K562 (cell line): ENCODE data around the gene JUND. TPM values are rescaled to one million over a fixed set of nuclear protein-coding genes. Genes with fewer than 3 reads are reported as not detected.

Experiments used
- CBX2 ChIP-seq: fragments of 200-600 bp; sonication (generic); IDR thresholded peaks from one replicate; pipeline ENCODE4 v1.6.1; 2012; ENCODE audit warnings: mild to moderate bottlenecking, low read length, inconsistent platforms; ENCODE audit not compliant: insufficient read depth, poor library complexity, severe bottlenecking
- CHD1 ChIP-seq: fragments of 200-600 bp; sonication (generic); IDR thresholded peaks from one replicate; pipeline ENCODE4 v1.6.1; 2012; ENCODE audit warnings: mild to moderate bottlenecking, moderate library complexity, low read length, inconsistent platforms
- CHD4 ChIP-seq: fragments of 200-600 bp; sonication (generic); IDR thresholded peaks from 3 replicates; pipeline ENCODE4 v1.6.1; 2012; ENCODE audit warnings: low read depth, mild to moderate bottlenecking, mixed read lengths, low read length, inconsistent platforms; ENCODE audit not compliant: insufficient read depth, insufficient replicate concordance, poor library complexity, severe bottlenecking
- HOXB6 ChIP-seq: fragments of 250-450 bp; sonication (Bioruptor Pico); IDR thresholded peaks from 2 replicates; pipeline ENCODE4 v1.5.1; 2022; ENCODE audit warnings: mild to moderate bottlenecking, borderline replicate concordance
- MEF2A ChIP-seq: IDR thresholded peaks from 2 replicates; pipeline ENCODE4 v1.6.1; 2011; ENCODE audit warnings: low read depth, mild to moderate bottlenecking, low read length, moderate library complexity; ENCODE audit not compliant: control insufficient read depth
- NCOA4 ChIP-seq: fragments of 450-650 bp; IDR thresholded peaks from 2 replicates; pipeline ENCODE4 v1.6.1; 2018; ENCODE audit warnings: mild to moderate bottlenecking; ENCODE audit not compliant: partially characterized antibody
- RBM22 ChIP-seq: fragments of 200-400 bp; formaldehyde crosslinking; IDR thresholded peaks from 2 replicates; pipeline ENCODE4 v1.6.1; 2018; ENCODE audit warnings: low read length, low read depth; ENCODE audit not compliant: poor library complexity, severe bottlenecking
- SETDB1 ChIP-seq: IDR thresholded peaks from one replicate; pipeline ENCODE4 v1.6.1; 2012; ENCODE audit warnings: low read length, control low read depth, inconsistent platforms
- SIN3A ChIP-seq, 2 experiments: fragments of 150-350 bp in 1 of 2; IDR thresholded peaks; 2 replicates each; pipeline ENCODE4 v1.6.1; 2011 to 2016; ENCODE audit warnings: borderline replicate concordance in 2 of 2, low read depth in 2 of 2, low read length in 2 of 2, mild to moderate bottlenecking in 2 of 2, moderate library complexity in 2 of 2; ENCODE audit not compliant: control insufficient read depth in 1 of 2
- SMAD3 ChIP-seq: fragments of 450-650 bp; formaldehyde crosslinking; conservative IDR thresholded peaks from 2 replicates; pipeline ENCODE4 v1.4.0; 2020; ENCODE audit warnings: mild to moderate bottlenecking
- TAF15 ChIP-seq: fragments of 200-400 bp; formaldehyde crosslinking; IDR thresholded peaks from 2 replicates; pipeline ENCODE4 v1.6.1; 2017; ENCODE audit warnings: mild to moderate bottlenecking, low read depth, low read length, moderate library complexity
- TBL1XR1 ChIP-seq, 2 experiments: IDR thresholded peaks; 2 replicates each; pipeline ENCODE4 v1.6.1; 2012; ENCODE audit warnings: improper control_type of control experiment in 2 of 2, low read length in 2 of 2, mild to moderate bottlenecking in 1 of 2
- WHSC1 ChIP-seq: IDR thresholded peaks from one replicate; pipeline ENCODE4 v1.6.1; 2012; ENCODE audit warnings: low read length, control low read depth, inconsistent platforms
- ZEB2 ChIP-seq: fragments of 450-650 bp; IDR thresholded peaks from 2 replicates; pipeline ENCODE4 v1.6.1; 2016
- ZFP30 ChIP-seq: fragments of 250-450 bp; sonication (Bioruptor Pico); IDR thresholded peaks from 2 replicates; pipeline ENCODE4 v1.8.0; 2022; ENCODE audit warnings: moderate library complexity, mild to moderate bottlenecking, inconsistent platforms, borderline replicate concordance
- polyA plus RNA-seq, 8 experiments: library from polyadenylated mRNA; depleted of rRNA in 4 of 8; stranded (reverse) in 5 of 8; unstranded in 3 of 8; fragments of >200 nt; fragmentation: Nextera tagmentation in 2 of 8; fragmentation: Illumina TruSeq in 1 of 8; extraction: Ambion mirVana in 2 of 8; extraction: Trizol in 1 of 8; gene quantifications; 2 replicates each; pipeline versions ENCODE4 v1.2.1 to v1.2.3, GENCODE V29; 2011 to 2014; ENCODE audit warnings: inconsistent platforms in 1 of 8, missing spikeins in 1 of 8
- total RNA-seq, 7 experiments: library from RNA; depleted of rRNA in 6 of 7; stranded (reverse); fragments of >200 nt in 6 of 7; fragmentation: Illumina TruSeq in 2 of 7; extraction: Trizol in 2 of 7; gene quantifications; 2 replicates each; pipeline versions ENCODE4 v1.2.1 to v1.2.3, GENCODE V29; 2011 to 2021; ENCODE audit warnings: low replicate concordance in 1 of 7
- TF ChIP-seq, protein P1 (sequence below): sonication (generic); formaldehyde crosslinking; IDR thresholded peaks from 2 replicates; pipeline ENCODE4 v1.4.0; 2020; ENCODE audit warnings: mild to moderate bottlenecking, missing genetic modification reagents
- TF ChIP-seq, protein P2 (sequence below): fragments of 250-450 bp; sonication (Bioruptor Pico); IDR thresholded peaks from 2 replicates; pipeline ENCODE4 v1.4.0; 2020

The JUND gene
- total and polyA plus RNA-seq, 9 of the 15 experiments (the other 6 are each of a cell fraction or from before 2014, with no cell fraction given): 6.4 to 286 (median 42.3) TPM

DNA sequence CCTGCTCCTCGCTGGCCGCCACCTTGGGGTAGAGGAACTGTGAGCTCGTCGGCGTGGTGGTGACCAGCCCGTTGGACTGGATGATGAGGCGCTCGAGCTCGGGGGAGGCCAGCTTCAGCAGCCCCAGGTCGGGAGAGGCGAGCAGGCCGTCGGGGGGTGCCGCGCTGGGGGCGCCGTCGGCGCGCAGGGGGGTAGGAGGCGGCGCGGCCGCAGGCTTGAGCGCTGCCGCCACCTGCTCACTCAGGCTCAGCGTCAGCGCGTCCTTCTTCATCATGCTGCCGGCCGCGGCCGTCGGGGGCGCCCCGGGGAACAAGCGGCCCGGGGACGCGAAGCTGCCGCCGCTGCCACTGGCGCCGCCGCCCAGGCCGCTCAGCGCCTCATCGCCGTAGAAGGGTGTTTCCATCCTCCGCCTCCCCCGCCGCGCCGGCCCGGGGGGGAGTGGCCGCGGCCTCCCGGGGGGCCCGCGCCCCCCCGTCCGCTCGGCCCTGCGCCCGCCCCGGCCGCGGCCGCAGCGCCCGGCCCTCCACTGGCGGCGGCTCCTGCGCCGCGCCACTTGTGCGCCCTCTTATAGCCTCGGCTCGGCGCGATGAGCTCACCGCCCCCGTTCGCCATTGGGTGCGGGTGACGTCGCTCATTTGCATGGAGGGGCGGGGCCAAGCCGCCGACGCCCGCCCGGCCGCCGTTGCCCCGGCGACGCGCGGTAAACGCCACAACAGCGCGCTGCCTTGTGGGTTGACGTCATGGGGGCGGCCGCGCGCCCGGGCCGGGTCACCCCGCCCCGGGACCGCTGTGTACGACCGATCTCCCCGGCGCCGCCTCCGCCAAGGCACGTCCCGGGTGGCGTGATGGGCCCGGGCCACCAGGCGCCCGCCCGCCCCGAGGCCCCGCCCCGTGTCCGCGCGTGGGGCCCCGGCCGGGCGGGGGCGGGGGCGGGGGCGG lies at the start of gene JUND (continued):
- TF ChIP-seq, protein P1, sequence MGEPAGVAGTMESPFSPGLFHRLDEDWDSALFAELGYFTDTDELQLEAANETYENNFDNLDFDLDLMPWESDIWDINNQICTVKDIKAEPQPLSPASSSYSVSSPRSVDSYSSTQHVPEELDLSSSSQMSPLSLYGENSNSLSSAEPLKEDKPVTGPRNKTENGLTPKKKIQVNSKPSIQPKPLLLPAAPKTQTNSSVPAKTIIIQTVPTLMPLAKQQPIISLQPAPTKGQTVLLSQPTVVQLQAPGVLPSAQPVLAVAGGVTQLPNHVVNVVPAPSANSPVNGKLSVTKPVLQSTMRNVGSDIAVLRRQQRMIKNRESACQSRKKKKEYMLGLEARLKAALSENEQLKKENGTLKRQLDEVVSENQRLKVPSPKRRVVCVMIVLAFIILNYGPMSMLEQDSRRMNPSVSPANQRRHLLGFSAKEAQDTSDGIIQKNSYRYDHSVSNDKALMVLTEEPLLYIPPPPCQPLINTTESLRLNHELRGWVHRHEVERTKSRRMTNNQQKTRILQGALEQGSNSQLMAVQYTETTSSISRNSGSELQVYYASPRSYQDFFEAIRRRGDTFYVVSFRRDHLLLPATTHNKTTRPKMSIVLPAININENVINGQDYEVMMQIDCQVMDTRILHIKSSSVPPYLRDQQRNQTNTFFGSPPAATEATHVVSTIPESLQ (CRISPR knock-in tag): no peak
- TF ChIP-seq CHD4: no peak
- peak; percentile 33 for TF ChIP-seq CHD1
- no peak for TF ChIP-seq WHSC1
- no peak for TF ChIP-seq ZFP30 (CRISPR knock-in tag)
- peak in 1 of 2 experiments; percentile 83; a peak in 2 of 4 replicates for TF ChIP-seq SIN3A (IDR thresholded peaks at IDR 0.05; ENCODE audit: borderline replicate concordance in 2 of 2, control insufficient read depth in 1 of 2, low read depth in 2 of 2, low read length in 2 of 2)
- TF ChIP-seq SMAD3: no peak
- TF ChIP-seq, protein P2, sequence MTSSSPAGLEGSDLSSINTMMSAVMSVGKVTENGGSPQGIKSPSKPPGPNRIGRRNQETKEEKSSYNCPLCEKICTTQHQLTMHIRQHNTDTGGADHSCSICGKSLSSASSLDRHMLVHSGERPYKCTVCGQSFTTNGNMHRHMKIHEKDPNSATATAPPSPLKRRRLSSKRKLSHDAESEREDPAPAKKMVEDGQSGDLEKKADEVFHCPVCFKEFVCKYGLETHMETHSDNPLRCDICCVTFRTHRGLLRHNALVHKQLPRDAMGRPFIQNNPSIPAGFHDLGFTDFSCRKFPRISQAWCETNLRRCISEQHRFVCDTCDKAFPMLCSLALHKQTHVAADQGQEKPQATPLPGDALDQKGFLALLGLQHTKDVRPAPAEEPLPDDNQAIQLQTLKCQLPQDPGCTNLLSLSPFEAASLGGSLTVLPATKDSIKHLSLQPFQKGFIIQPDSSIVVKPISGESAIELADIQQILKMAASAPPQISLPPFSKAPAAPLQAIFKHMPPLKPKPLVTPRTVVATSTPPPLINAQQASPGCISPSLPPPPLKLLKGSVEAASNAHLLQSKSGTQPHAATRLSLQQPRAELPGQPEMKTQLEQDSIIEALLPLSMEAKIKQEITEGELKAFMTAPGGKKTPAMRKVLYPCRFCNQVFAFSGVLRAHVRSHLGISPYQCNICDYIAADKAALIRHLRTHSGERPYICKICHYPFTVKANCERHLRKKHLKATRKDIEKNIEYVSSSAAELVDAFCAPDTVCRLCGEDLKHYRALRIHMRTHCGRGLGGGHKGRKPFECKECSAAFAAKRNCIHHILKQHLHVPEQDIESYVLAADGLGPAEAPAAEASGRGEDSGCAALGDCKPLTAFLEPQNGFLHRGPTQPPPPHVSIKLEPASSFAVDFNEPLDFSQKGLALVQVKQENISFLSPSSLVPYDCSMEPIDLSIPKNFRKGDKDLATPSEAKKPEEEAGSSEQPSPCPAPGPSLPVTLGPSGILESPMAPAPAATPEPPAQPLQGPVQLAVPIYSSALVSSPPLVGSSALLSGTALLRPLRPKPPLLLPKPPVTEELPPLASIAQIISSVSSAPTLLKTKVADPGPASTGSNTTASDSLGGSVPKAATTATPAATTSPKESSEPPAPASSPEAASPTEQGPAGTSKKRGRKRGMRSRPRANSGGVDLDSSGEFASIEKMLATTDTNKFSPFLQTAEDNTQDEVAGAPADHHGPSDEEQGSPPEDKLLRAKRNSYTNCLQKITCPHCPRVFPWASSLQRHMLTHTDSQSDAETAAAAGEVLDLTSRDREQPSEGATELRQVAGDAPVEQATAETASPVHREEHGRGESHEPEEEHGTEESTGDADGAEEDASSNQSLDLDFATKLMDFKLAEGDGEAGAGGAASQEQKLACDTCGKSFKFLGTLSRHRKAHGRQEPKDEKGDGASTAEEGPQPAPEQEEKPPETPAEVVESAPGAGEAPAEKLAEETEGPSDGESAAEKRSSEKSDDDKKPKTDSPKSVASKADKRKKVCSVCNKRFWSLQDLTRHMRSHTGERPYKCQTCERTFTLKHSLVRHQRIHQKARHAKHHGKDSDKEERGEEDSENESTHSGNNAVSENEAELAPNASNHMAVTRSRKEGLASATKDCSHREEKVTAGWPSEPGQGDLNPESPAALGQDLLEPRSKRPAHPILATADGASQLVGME (CRISPR knock-in tag): no peak
- no peak for TF ChIP-seq HOXB6 (CRISPR knock-in tag)
- TF ChIP-seq SETDB1: no peak
- no peak for TF ChIP-seq TAF15
- peak; percentile 81 for TF ChIP-seq RBM22
- no peak for TF ChIP-seq NCOA4
- no peak; a peak in 1 of 4 replicates for TF ChIP-seq TBL1XR1 (IDR thresholded peaks at IDR 0.05; ENCODE audit: low read length in 2 of 2)
- TF ChIP-seq ZEB2: no peak
- TF ChIP-seq CBX2: no peak
- TF ChIP-seq MEF2A: 0 out of 2 replicates have a peak, but pooled peaks have one; percentile 7
